OCI-LY7 (cell line): ENCODE measurements around the gene RPL38. TPM values are rescaled to one million over a fixed set of nuclear protein-coding genes. Genes with fewer than 3 reads are reported as not detected.
A peak's percentile ranks its signal among the peaks of the same experiment; 100 is the strongest.

Source experiments
- BruUV-seq: library from RNA; stranded (reverse); fragments of 400-500 nt; replicated peaks from 2 replicates; lab custom pipeline; 2021; lab: Mats Ljungman, UMichigan
- CTCF ChIA-PET: fragments of 300-600 bp; sonication (Branson Sonifier 250); formaldehyde crosslinking; loops from one replicate; lab custom pipeline; 2022; ENCODE audit warnings: antibody characterized with exemption; ENCODE audit not compliant: unreplicated experiment; lab: Charles Lee
- POLR2A ChIA-PET: fragments of 300-600 bp; sonication (Branson Sonifier 250); formaldehyde crosslinking; loops from one replicate; lab custom pipeline; 2022; ENCODE audit warnings: antibody characterized with exemption; lab: Charles Lee
- DNase-seq: peaks from one replicate; pipeline ENCODE4 v3.0.0-alpha.2; 2015; ENCODE audit warnings: low spot score
- H2AFZ ChIP-seq: fragments of 200-600 bp; sonication (generic), shearing (Covaris generic); 2 replicates; pipeline ENCODE4 v1.6.1; 2014; ENCODE audit warnings: mild to moderate bottlenecking, antibody characterized with exemption, low read length, moderate library complexity
- H3K27ac ChIP-seq: fragments of 200-600 bp; sonication (generic); 2 replicates; pipeline ENCODE4 v1.5.1; 2014; ENCODE audit warnings: mixed run types, low read depth, mild to moderate bottlenecking, moderate library complexity, low read length, inconsistent platforms; ENCODE audit not compliant: poor library complexity, severe bottlenecking
- H3K36me3 ChIP-seq: fragments of 200-600 bp; sonication (generic); 2 replicates; pipeline ENCODE4 v1.6.1; 2014; ENCODE audit warnings: mild to moderate bottlenecking, antibody characterized with exemption, low read length, moderate library complexity, mixed read lengths; ENCODE audit not compliant: insufficient read depth
- H3K4me1 ChIP-seq: fragments of 200-600 bp; sonication (generic); 2 replicates; pipeline ENCODE4 v1.5.1; 2014; ENCODE audit warnings: mild to moderate bottlenecking, low read length; ENCODE audit not compliant: insufficient read depth, poor library complexity, severe bottlenecking
- H3K4me2 ChIP-seq: fragments of 200-600 bp; sonication (generic); 2 replicates; pipeline ENCODE4 v1.6.1; 2014; ENCODE audit warnings: mild to moderate bottlenecking, low read length
- H3K4me3 ChIP-seq: fragments of 200-600 bp; sonication (generic); 2 replicates; pipeline ENCODE4 v1.5.1; 2014; ENCODE audit warnings: mild to moderate bottlenecking, low read depth, low read length; ENCODE audit not compliant: poor library complexity, severe bottlenecking
- H3K79me2 ChIP-seq: fragments of 200-600 bp; sonication (generic); 2 replicates; pipeline ENCODE4 v1.6.1; 2016; ENCODE audit warnings: low read depth, mild to moderate bottlenecking, low read length, moderate library complexity, mixed read lengths; ENCODE audit not compliant: insufficient read depth
- H3K9me2 ChIP-seq: fragments of 200-600 bp; sonication (generic); 2 replicates; pipeline ENCODE4 v1.6.1; 2016; ENCODE audit warnings: mild to moderate bottlenecking, low read length, mixed read lengths; ENCODE audit not compliant: insufficient read depth
- H3K9me3 ChIP-seq: fragments of 200-600 bp; sonication (generic); 2 replicates; pipeline ENCODE4 v1.6.1; 2014; ENCODE audit warnings: mild to moderate bottlenecking, mixed run types, low read length, mixed read lengths
- H4K20me1 ChIP-seq: fragments of 200-600 bp; sonication (generic); 2 replicates; pipeline ENCODE4 v1.6.1; 2014; ENCODE audit warnings: mild to moderate bottlenecking, antibody characterized with exemption, low read length, moderate library complexity, mixed read lengths; ENCODE audit not compliant: insufficient read depth
- CTCF ChIP-seq: fragments of 200-600 bp; sonication (generic); conservative IDR thresholded peaks from 2 replicates; pipeline ENCODE4 v1.5.1; 2014; ENCODE audit warnings: mild to moderate bottlenecking, antibody characterized with exemption, low read length, moderate library complexity, mixed read lengths
- EZH2phosphoT487 ChIP-seq: fragments of 200-600 bp; sonication (generic); IDR thresholded peaks from 2 replicates; pipeline ENCODE4 v1.6.1; 2018; ENCODE audit warnings: low read depth, borderline replicate concordance, mild to moderate bottlenecking, mixed run types, antibody characterized with exemption, low read length, moderate library complexity, mixed read lengths
- intact Hi-C: fragments of 100-400 bp; cut with micrococcal nuclease; formaldehyde crosslinking; loops from one replicate; pipeline ENCODE4 v1.10.0; 2022; ENCODE audit not compliant: unreplicated experiment
- total RNA-seq, 2 experiments: library from RNA; depleted of rRNA in 1 of 2; stranded (reverse); fragments of >200 nt in 1 of 2; shearing (Covaris generic) in 1 of 2; gene quantifications; 2 replicates each; pipeline ENCODE4 v1.2.3, GENCODE V29; 2014 to 2022

RPL38 gene
- total RNA-seq, 2 experiments from 2014 or later: 1,845 to 4,732 TPM

GRCh38 chr17:74215342-74215727 is 11.9 kb downstream of the RPL38 start:
- H3K4me3 ChIP-seq: peak overlapping the region; percentile 14
- DNase-seq: peak; percentile 27
- peaks cover 5% of the 10 kb centered on the region; the same call in 1 of the 2 replicates for H4K20me1 ChIP-seq
- H2AFZ ChIP-seq: no peak overlapping the region
- H3K4me1 ChIP-seq: peaks cover 51% of the 10 kb centered on the region
- peak overlapping the region; percentile 80 for H3K4me2 ChIP-seq
- no peaks in the 10 kb centered on the region for H3K79me2 ChIP-seq
- intact Hi-C loops: loop anchor here (10.0 kb wide), 1 partner anchor 239 kb away; no protein-coding TSS in a partner anchor
- ChIA-PET POLR2A (no interaction called here), CTCF (no interaction called here)
- no peaks in the 10 kb centered on the region for H3K9me3 ChIP-seq
- H3K27ac ChIP-seq: no peak overlapping the region
- no TSS peak for BruUV-seq
- H3K36me3 ChIP-seq: peaks cover 19% of the 10 kb centered on the region
- no peaks in the 10 kb centered on the region for H3K9me2 ChIP-seq
- TF ChIP-seq CTCF (no peak), EZH2phosphoT487 (no peak)

GRCh38 chr17:74216505-74216904 is 13.0 kb downstream of the RPL38 start:
- no peak for TF ChIP-seq CTCF
- TF ChIP-seq EZH2phosphoT487: no peak
- H3K36me3 ChIP-seq: peaks cover 8% of the 10 kb centered on the region; the same call in 1 of the 2 replicates
- no peaks in the 10 kb centered on the region for H3K9me2 ChIP-seq
- intact Hi-C loops: loop anchor here (10.0 kb wide), 1 partner anchor 238 kb away; no protein-coding TSS in a partner anchor
- no TSS peak for BruUV-seq
- no peak for DNase-seq
- H3K79me2 ChIP-seq: no peaks in the 10 kb centered on the region
- no peak overlapping the region for H2AFZ ChIP-seq
- no peak overlapping the region for H3K27ac ChIP-seq
- ChIA-PET POLR2A (no interaction called here), CTCF (interaction anchor here (0.5 kb wide), 1 partner anchor 10 kb away, joined by 3 read pairs; no protein-coding TSS in a partner anchor)
- peak overlapping the region; percentile 80; the same call in 1 of the 2 replicates for H3K4me2 ChIP-seq
- H3K4me1 ChIP-seq: peaks cover 50% of the 10 kb centered on the region
- no peak overlapping the region for H3K4me3 ChIP-seq
- no peaks in the 10 kb centered on the region for H3K9me3 ChIP-seq
- no peaks in the 10 kb centered on the region for H4K20me1 ChIP-seq
